ENCODE data around the gene CCDC6.
A peak's percentile ranks its signal among the peaks of the same experiment; 100 is the strongest.
"Not testable (repeated sequence)": the region's sequence is repeated elsewhere in the genome, so short reads cannot be mapped to it uniquely, and the experiment has no call there.

CCDC6 gene

DNA sequence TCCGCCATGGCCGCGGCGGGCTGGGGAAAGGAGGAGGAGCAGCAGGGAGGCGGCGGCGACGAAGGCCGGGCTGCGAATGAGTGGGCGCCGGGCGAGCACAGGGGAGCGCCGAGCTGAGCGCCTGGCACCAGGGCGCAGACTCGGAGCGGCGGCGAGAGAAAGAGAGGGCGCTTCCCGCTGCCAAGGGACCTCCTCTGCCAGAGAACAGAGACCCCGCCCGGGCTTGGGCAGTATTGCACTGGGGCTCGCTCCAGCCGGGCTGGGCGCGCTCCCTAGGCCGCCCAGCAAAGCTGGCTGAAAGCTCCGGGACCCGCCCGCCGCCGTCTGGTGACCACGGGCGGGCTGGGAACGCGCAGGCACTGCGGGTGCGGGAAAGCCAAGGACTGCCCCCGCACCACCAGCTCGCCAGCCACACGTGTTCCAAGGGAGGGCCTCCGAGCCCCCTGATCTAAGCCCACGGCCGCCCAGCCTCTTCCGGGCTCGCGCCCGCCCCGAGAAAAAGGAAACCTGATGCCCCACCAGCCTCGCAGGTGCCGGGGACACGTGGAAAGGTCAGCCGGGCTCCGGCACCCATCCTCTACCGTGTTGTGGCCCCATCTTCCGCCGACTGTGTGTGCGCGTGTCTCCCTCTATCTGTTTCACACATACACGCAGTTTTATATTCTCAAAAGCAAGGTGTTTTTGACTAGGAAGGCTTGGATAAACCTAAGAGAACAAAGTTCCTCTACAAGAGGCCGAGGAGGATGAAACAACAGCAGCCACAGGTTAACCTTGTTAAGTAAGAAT lies at the start of gene CCDC6:
TSS of gene CCDC6 (minus strand) at position 140 of the 786 bp plus-strand sequence. CDS start at position 8, 132 bp downstream.
- DNase-seq = peak; percentile 84

GRCh38 chr10:59954296-59954695 lies 47.9 kb upstream of the CCDC6 start:
- DNase-seq = no peak

DNA sequence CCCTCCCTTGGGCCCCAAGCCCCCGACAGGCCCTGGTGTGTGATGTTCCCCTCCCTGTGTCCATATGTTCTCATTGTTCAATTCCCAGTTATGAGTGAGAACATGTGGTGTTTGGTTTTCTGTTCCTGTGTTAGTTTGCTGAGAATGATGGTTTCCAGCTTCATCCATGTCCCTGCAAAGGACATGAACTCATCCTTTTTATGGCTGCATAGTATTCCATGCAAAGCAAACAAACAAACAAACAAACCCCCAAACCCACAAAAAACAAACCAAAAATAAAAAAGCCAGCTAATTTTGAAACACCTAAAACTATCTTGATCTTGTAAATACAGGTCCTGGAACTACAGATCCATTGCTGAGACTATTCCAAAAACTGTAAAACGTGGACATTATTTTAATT lies 47.4 kb upstream of the CCDC6 start:
- DNase-seq = not testable (repeated sequence)

- no peak for DNase-seq
Measured at GRCh38 chr10:59950105-59950504, 43.7 kb upstream of the CCDC6 start.

DNA sequence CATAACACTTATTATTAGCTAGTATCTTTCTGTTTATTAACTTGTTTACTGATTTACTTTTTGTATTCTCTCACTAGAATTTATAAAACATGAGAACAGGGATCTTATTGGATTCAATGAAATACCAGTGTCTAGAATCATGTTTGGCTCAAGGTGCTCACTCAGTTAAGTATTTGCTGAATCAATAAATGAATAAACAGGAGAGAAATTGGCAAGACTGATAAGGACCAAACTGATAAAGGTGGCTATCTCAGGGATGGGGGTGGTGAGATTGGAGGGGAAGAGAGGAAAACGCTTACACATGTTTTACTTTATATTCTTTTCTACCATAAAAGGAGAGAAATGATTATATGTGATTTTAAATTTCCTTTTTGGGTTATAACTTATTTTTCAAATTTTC lies 43.3 kb upstream of the CCDC6 start:
- no peak for DNase-seq

DNA sequence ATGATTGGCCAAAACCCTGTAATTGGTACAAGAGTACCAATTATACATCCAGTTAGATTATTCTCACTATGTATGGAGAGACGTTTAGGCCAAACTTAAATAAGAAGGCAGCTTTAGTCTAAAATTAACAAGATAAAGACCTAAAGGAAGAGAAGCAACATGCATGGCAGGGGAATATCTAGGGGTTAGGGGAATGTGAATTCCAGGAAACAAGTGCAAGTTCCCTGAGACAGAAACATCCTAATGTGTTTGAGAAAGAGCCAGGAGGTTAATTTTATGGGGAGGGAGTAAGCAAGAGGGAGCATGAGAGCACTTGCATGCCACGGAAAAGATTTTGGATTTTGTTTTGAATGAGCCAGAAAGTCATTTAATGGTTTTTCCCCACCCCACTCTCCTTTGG lies 39.6 kb upstream of the CCDC6 start:
- no peak for DNase-seq

DNA sequence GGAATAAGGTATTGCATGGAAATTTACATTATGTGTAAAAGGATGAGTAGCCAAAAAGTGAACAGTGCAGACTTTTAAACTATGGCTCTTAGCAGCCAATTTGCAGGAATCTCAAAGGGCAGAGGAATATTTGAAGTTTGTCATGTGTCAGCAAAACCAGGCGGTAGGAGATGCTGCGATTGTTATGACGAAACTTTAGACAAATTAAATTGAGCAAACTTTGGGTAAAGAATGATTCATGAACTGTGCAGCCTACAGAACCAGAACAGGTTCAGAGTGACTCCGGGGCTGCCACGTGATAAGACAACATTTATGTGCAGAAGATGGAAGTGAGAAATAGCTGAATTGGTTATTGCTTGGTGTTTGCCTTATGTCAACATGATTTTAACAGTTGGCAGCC lies 39.2 kb upstream of the CCDC6 start:
- no peak for DNase-seq

DNA sequence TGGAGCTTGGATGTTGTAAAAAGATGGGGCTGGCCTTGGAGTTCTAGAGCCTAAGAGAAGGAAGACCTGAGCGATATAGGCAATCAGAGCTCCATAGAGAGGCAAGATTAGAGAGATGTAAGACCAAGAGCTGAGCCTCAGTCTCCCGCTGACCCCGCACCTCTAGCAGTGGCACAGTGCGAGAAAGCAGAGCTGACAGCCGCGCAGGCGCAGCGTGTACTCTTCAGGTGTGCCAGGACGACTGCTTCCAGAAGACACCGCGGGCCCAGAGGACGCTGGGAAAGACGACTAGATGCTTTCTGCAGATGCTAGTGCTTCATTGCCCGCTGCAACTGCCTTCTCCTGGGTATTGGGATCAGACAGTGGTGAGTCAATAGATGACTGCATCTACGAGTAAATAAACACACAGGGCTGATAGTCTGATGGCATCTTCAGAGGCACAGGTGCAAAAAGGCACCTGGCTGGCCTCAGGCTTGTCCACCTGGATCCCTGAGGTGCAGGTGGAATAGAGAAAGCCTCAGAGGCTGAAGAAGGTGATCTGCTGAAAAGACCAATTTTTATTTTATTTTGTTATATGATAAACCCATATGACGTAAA lies 38.1 kb upstream of the CCDC6 start:
- no peak for DNase-seq

- no peak for DNase-seq
Measured at GRCh38 chr10:59942556-59942955, 36.2 kb upstream of the CCDC6 start.

- no peak for DNase-seq
Measured at GRCh38 chr10:59937720-59938119, 31.4 kb upstream of the CCDC6 start.

DNA sequence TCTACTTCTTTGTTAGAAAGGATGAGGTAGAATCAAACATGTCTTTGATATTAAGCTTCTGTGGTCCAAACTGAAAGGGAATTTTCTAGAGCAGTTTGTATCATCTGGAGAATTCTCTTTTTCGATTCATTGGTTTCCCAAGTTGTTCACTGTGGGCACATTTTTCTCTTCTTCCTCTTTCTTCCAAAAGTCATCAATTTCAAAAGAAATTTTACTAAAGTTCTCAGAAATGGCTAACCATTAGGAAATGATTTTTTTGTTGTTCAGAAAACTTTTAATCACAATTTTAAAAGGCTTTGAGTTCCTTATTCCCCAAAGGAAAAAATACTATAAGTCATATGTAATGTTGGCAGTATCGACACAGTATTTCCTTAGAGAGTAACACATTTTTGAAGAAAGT lies 28.3 kb upstream of the CCDC6 start:
- no peak for DNase-seq

DNA sequence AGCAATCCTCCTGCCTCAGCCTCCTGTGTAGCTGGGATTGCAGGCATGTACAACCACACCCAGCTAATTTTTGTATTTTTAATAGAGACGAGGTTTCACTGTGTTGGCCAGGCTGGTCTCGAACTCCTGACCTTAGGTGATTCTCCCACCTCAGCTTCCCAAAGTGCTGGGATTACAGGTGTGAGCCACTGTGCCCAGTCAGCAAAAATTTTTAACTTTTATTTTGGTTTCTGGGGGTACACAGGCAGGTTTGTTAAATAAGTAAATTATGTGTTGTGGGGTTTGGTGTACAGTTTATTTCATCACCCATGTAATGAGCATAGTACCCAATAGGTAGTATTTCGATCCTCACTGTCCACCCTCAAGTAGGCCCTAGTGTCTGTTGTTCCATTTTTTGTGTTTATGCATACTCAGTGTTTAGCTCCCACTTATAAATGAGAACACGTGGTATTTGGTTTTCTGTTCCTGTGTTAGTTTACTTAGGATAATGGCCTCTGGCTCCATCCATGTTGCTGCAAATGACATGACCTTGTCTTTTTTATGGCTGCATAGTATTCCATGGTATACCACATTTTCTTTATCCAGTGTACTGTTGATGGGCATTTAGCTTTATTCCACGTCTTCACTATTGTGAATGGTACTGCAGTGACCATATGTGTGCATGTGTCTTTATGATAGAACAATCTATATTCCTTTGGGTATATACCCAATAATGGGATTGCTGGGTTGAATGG lies 24.6 kb upstream of the CCDC6 start:
- not testable (repeated sequence) for DNase-seq

DNA sequence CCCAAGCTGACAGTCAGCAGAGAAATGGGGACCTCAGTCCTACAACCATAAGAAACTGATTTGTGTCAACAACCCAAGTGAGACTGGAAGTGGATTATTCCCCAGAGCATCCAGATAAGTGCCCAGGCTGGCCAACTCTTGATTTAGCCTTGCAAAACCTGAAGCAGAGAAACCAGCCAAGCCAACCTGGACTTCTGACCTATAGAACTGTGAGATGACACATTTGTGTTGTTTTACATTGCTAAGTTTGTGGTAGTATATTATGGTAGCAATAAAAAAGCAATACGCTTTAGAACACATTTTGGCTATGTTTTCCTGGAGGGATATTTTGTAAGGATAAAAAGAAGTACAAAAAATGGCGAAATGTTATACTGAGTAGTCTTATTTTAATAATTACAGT lies 19.7 kb upstream of the CCDC6 start:
- DNase-seq = no peak

DNA sequence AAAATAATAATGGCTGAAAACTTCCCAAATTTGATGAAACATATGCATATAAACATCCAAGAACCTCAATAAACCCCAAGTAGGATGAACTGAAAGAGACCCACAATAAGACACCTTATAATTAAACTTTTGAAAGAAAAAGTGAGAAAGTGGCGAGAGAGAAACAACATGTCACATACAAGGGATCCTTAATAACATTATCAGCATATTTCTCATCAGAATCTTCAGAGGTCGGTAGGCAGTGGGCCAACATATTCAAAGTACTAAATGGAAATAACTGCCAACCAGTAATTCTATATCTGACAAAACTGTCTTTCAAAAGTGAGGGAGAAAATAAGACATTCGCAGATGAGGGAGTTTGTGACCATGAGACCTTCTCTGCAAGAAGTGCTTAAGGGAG lies 16.6 kb upstream of the CCDC6 start:
- DNase-seq = no peak

DNA sequence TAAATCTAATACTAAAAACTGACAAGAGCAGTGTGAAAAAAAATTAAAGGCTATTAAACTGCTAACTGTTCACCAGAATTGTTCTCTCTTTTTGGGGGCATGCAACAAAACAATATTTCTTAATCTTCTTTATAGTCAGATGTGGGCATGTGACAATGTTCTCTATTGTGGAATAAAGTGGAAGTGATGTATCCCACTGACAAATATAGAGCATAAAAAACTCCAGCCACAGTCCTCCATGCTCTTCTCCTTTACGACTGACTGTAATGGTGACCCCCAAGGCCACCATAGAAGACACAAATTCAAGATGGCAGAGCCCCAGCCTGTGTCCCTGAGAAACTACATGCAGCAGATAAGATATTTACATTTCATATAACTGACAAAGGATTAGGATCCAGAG lies 11.6 kb upstream of the CCDC6 start:
- DNase-seq = no peak

GRCh38 chr10:59913547-59914237 lies 7.3 kb upstream of the CCDC6 start:
- no peak for DNase-seq

DNA sequence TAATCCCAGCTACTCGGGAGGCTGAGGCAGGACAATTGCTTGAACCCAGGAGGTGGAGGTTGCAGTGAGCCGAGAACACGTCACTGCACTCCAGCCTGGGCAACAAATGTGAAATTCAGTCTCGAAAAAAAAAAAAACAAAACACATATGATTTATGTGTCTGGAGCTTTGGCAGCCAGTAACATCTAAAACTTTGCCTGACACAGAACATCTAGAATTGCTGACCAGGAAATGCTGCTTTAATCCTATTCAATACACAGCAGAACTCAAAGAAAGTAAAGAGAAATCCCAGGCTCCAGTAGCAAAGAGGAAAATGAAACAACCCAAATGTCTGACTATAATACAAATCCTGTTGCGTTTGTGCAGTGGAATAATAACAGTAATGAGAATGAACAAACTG lies 4.5 kb upstream of the CCDC6 start:
- DNase-seq = no peak

- DNase-seq = no peak
Measured at GRCh38 chr10:59909815-59910214, 3.5 kb upstream of the CCDC6 start.

DNA sequence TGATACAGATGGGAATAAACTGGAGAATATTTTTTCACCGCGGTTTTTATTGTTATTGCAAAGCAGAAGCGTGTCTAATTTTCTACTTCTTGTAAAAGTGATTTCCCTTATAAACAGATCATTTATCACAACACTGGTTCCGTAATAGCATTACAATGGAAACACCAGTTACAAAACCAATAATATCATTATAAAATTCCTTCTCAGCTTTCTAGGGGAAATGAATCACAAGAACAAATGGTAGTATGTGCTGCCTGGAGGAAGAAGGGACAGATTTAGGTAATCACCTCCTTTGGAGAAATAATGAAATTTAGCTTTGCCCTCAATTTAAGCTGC lies 2.4 kb upstream of the CCDC6 start:
- DNase-seq = no peak

DNA sequence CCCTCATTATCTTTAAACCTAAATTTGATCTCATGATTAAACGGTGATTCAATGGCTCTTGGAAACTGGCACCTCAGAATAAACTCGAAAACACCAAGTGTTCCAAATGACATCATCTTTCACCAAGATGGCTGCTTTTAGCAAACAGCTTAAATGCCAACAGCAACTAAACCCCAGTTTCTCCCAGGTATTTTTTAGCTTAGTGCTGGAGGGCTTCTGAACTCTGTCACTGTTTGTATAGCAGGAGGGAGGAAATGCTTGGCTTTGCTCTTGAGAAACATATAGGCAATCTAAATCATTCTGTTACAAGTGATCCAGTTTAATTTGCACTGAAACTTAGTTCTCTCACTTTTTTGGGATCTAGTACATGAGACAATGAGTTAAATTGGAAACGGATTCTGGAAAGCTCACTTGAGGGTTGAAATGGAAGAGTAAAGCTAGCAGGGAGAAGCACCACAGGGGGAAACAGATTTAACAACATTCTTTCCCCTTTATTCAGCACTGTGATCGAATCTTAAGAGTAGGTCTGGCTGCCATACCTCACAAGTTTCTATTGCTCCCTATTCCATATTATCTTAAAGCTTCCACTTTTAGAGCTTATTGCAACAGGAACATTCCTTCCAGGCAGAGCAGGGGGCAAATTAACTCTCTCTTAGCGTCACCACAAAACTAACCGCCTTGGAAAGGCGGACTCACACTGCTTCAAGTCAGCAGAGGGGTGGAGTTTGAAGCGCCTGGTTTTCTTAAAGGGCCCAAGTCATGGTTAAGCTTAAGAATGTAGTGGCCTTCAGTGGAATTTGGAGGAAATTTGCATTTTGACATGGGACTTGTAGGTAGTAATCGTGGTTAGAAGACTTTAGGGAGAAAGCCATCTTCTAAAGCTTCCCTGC lies 1.8 kb upstream of the CCDC6 start:
- no peak for DNase-seq

DNA sequence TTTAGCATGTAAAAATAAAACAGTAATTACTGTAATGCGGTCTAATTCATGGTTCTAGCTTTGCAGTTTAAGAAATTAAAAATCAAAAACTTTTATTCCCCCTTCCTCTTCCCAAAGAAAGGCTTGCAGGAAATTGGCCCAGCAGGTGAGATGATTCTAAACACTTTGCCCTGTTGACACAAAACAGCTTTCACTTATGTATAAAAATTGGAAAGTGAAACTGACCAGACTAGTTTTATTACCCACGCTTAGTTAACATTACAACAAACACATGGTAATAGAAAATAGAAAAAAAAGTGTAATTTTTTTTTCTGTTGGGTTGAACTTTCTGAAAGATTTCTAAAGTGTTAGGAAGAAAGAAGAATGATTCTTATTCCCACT lies 1.2 kb upstream of the CCDC6 start:
- no peak for DNase-seq

- DNase-seq = no peak
Measured at GRCh38 chr10:59905731-59906416, 482 bp downstream of the CCDC6 start.

All from NCI-H510A (cell line).